ENCODE results near the gene CCNJL.

DNA sequence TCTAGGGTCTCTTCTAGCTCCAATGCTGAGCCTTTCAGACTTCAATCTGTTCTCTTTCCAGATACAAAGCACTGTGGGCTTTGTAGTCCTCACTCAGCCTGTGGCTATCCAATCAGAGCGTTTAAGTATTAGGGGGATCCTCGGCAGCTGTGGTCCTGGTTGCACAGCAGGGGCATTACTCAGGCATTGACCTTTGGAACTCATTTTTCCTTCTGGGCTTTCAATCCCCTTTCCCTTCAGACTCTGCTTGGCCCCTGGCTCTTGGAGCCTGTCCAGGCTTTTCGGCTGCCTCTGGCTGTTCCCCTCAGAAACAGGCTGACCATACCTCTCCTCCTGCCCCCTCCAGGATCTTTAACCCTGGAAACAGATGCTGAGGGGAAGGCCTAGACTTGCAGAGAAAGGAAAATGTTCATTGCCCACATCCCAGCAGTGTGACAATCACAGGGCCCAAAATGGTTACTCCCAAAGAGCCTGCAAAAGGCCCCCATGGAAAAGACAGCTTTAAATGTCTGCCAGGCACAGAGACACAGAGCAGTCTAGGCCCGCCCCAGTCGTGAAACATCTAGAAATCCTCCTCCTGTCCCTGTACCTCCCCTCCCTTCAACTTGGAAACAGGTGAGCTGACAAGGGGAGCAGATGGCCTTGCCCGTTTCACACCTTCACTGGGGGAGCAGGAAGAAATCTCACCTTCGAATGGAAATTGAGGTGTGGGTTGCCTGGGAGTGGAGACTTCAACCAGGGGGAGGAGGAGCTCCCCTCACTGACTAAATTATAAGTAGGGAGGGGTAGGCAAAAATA lies 44.4 kb upstream of the CCNJL start:
- TF ChIP-seq POLR2AphosphoS5 (IDR thresholded peaks at IDR 0.05; ENCODE audit: low read depth, low read length) (no peak), TAF1 (IDR thresholded peaks at IDR 0.05; ENCODE audit: low read depth, low read length) (no peak), POLR2A (IDR thresholded peaks at IDR 0.05; ENCODE audit: low read depth, low read length) (no peak), SPI1 (IDR thresholded peaks at IDR 0.05; ENCODE audit: low read depth, low read length) (no peak), POU2F2 (IDR thresholded peaks at IDR 0.05; ENCODE audit: low read depth, low read length) (no peak)
